ENCODE data around the gene NPPA.

Gene NPPA

GRCh38 chr1:11845641-11846335, 1.8 kb downstream of the NPPA start:
- no peak overlapping the region for H3K4me3 ChIP-seq (ENCODE audit: low read depth, low read length)
- no peaks in the 10 kb centered on the region for H3K9me3 ChIP-seq (ENCODE audit: severe bottlenecking)
- peak; percentile 42 for DNase-seq
- 0 out of 2 replicates have a peak, but pooled peaks have one; percentile 3 for TF ChIP-seq CTCF (IDR thresholded peaks at IDR 0.05; ENCODE audit: low read depth, low read length)
- no peaks in the 10 kb centered on the region for H3K27me3 ChIP-seq (ENCODE audit: insufficient read depth, low read depth, severe bottlenecking)
- peaks cover 32% of the 10 kb centered on the region for H3K36me3 ChIP-seq
- H3K27ac ChIP-seq = no peak overlapping the region

DNA sequence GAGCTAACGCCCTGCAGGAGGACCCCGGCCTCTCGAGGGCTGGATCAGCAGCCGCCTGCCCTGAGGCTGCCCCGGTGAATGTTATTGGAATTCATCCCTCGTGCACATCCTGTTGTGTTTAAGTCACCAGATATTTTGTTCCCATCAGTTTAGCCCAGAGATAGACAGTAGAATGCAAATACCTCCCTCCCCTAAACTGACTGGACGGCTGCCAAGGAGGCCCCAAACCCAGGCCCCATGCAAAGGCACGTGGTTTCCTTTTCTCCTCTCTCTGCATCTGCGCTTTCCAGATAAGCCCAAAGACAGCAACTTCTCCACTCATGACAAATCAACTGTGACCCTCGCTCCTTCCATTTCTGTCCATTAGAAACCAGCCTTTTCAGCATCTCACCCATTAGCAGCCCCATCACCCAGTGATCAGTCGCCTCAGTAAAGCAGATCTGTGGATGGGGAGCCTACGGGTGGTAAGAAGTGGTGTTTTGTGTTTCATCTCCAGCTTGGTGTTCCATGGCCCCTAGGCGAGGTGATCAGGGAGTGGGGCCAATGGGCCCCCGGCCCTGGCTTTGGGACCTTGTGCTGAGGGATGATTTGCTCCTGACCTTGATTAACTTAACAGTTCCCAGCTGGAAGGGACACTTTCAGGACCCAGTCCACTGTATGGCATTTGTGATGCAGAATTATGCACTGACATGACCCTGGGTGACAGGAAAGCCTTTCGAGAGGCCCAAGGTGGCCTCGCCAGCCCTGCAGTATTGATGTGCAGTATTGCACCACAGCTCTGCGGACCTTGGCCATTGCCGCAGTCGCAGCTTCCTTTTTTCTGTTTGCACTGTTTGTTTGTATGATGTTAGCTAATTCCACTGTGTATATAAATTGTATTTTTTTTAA, 5.2 kb downstream of the NPPA start:
- Histone ChIP-seq H3K36me3 (peaks cover 63% of the 10 kb centered on the region), H3K27ac (no peak overlapping the region; the same call in 1 of the 2 replicates), H3K4me3 (ENCODE audit: low read depth, low read length) (no peak overlapping the region), H3K9me3 (ENCODE audit: severe bottlenecking) (no peaks in the 10 kb centered on the region), H3K27me3 (ENCODE audit: insufficient read depth, low read depth, severe bottlenecking) (no peaks in the 10 kb centered on the region)
- TF ChIP-seq CTCF (IDR thresholded peaks at IDR 0.05; ENCODE audit: low read depth, low read length) = no peak
- DNase-seq = no peak

GRCh38 chr1:11841245-11842153, 6.1 kb downstream of the NPPA start:
- Histone ChIP-seq H3K27me3 (ENCODE audit: insufficient read depth, low read depth, severe bottlenecking) (no peaks in the 10 kb centered on the region), H3K4me3 (ENCODE audit: low read depth, low read length) (no peak overlapping the region), H3K36me3 (peaks cover 72% of the 10 kb centered on the region), H3K27ac (peak overlapping the region; percentile 15), H3K9me3 (ENCODE audit: severe bottlenecking) (no peaks in the 10 kb centered on the region)
- peak; percentile 53 for DNase-seq
- TF ChIP-seq CTCF (IDR thresholded peaks at IDR 0.05; ENCODE audit: low read depth, low read length) = no peak

- peaks cover 83% of the 10 kb centered on the region for H3K36me3 ChIP-seq
- no peak for DNase-seq
- no peak overlapping the region for H3K4me3 ChIP-seq (ENCODE audit: low read depth, low read length)
- no peak for TF ChIP-seq CTCF (IDR thresholded peaks at IDR 0.05; ENCODE audit: low read depth, low read length)
- H3K27me3 ChIP-seq (ENCODE audit: insufficient read depth, low read depth, severe bottlenecking) = no peaks in the 10 kb centered on the region
- H3K9me3 ChIP-seq (ENCODE audit: severe bottlenecking) = no peaks in the 10 kb centered on the region
- no peak overlapping the region for H3K27ac ChIP-seq
Observed at GRCh38 chr1:11839727-11840705, 7.6 kb downstream of the NPPA start.

Data from WERI-Rb-1 (cell line).